Stimulated activated CD4-positive, alpha-beta T cell treated with anti-CD3 and anti-CD28 coated beads, Interleukin-1b, Interleukin-23, amount 100 ng/mL, for 48 hours (primary cell): ENCODE results near the gene FAM149A.

ENCODE experiments used
- DNase-seq: peaks from one replicate; pipeline ENCODE4 v3.0.0-alpha.2; 2020

Gene FAM149A

GRCh38 chr4:186104114-186104889, at the start of gene FAM149A:
TSS of gene FAM149A (plus strand) at chr4:186104704.
- DNase-seq: peak; percentile 49

GRCh38 chr4:186058253-186058979, 46.1 kb upstream of the FAM149A start:
- no peak for DNase-seq

- DNase-seq: no peak
Observed at GRCh38 chr4:186058980-186059316, 45.6 kb upstream of the FAM149A start.

- DNase-seq: no peak
Observed at GRCh38 chr4:186061921-186062320, 42.6 kb upstream of the FAM149A start.

GRCh38 chr4:186067757-186068385, 36.6 kb upstream of the FAM149A start:
- peak; percentile 29 for DNase-seq

- no peak for DNase-seq
Observed at GRCh38 chr4:186068581-186069348, 35.7 kb upstream of the FAM149A start, which contains the start of gene TLR3. TSS of gene TLR3 (plus strand) at chr4:186069156. CDS start at chr4:186076620, 7,464 bp downstream.

GRCh38 chr4:186069729-186070128, 34.8 kb upstream of the FAM149A start:
- DNase-seq: no peak

GRCh38 chr4:186072516-186072915, 32.0 kb upstream of the FAM149A start:
- DNase-seq: no peak

- no peak for DNase-seq
Observed at GRCh38 chr4:186074189-186074588, 30.3 kb upstream of the FAM149A start.

- DNase-seq: no peak
Observed at GRCh38 chr4:186078981-186079638, 25.4 kb upstream of the FAM149A start.

GRCh38 chr4:186079694-186080093, 24.8 kb upstream of the FAM149A start:
- DNase-seq: no peak

- DNase-seq: no peak
Observed at GRCh38 chr4:186081202-186081807, 23.2 kb upstream of the FAM149A start.

- no peak for DNase-seq
Observed at GRCh38 chr4:186082221-186082620, 22.3 kb upstream of the FAM149A start.

- no peak for DNase-seq
Observed at GRCh38 chr4:186088523-186088922, 16.0 kb upstream of the FAM149A start.

- no peak for DNase-seq
Observed at GRCh38 chr4:186092296-186092695, 12.2 kb upstream of the FAM149A start.

- DNase-seq: no peak
Observed at GRCh38 chr4:186095406-186095805, 9.1 kb upstream of the FAM149A start.

GRCh38 chr4:186096681-186097165, 7.8 kb upstream of the FAM149A start:
- DNase-seq: no peak

GRCh38 chr4:186097386-186097785, 7.1 kb upstream of the FAM149A start:
- DNase-seq: no peak

GRCh38 chr4:186102931-186103330, 1.6 kb upstream of the FAM149A start:
- DNase-seq: no peak

GRCh38 chr4:186104890-186105646, 564 bp downstream of the FAM149A start:
- no peak for DNase-seq
